ENCODE measurements around the gene AMN. TPM values are rescaled to one million over a fixed set of nuclear protein-coding genes. Genes with fewer than 3 reads are reported as not detected.
A peak's percentile ranks its signal among the peaks of the same experiment; 100 is the strongest.

Gene AMN
- total and polyA plus RNA-seq, 2 donors from 2014 or later, result 58.0 to 121 TPM

DNA sequence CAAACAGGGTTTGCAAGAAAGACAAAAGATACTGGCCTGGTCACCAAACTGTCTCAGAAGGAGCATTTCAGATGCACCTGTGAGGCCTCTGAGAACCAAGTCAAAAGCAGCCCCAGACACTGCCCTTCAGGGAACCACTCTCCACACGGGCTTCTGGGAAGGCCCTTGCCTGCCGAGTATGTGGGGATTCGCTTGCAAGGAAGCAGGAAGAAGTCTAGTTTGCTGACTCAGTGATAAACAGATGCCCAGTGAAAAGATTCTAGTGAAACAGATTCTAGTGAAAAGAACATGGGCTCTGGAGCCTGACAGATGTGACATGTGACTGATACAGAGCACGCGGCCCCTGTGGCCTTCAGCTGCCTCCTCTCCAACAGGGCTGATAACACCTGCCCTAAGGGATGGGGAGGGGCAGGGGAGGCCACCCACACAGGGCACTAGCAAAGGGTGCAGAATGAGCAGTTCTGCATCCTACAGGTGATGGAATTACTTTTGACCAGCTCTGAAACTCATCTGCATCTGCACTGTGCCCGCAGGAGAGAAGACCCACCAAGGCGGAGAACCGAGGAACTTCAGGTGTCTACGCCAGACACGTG, 19.1 kb downstream of the AMN start:
- Histone ChIP-seq H3K9me3 (ENCODE audit: control insufficient read depth in 2 of 3, insufficient read depth in 1 of 3, low read length in 3 of 3) (no peaks in the 10 kb centered on the region), H3K36me3 (ENCODE audit: control insufficient read depth in 2 of 3, insufficient read depth in 3 of 3, low read length in 3 of 3) (peaks cover 0 to 47% (median 30%) of the 10 kb centered on the region in 3 donors), H3K27ac (ENCODE audit: low read depth in 2 of 2, low read length in 2 of 2) (no peak overlapping the region), H3K4me1 (ENCODE audit: control insufficient read depth in 2 of 3, insufficient read depth in 2 of 3, low read depth in 1 of 3, low read length in 3 of 3) (no peaks in the 10 kb centered on the region), H3K9ac (ENCODE audit: low read length in 3 of 3) (no peak overlapping the region), H3K4me3 (ENCODE audit: low read length in 3 of 3) (no peak overlapping the region), H3K27me3 (ENCODE audit: control insufficient read depth, insufficient read depth, low read length) (no peaks in the 10 kb centered on the region)
- TF ChIP-seq, protein P1, sequence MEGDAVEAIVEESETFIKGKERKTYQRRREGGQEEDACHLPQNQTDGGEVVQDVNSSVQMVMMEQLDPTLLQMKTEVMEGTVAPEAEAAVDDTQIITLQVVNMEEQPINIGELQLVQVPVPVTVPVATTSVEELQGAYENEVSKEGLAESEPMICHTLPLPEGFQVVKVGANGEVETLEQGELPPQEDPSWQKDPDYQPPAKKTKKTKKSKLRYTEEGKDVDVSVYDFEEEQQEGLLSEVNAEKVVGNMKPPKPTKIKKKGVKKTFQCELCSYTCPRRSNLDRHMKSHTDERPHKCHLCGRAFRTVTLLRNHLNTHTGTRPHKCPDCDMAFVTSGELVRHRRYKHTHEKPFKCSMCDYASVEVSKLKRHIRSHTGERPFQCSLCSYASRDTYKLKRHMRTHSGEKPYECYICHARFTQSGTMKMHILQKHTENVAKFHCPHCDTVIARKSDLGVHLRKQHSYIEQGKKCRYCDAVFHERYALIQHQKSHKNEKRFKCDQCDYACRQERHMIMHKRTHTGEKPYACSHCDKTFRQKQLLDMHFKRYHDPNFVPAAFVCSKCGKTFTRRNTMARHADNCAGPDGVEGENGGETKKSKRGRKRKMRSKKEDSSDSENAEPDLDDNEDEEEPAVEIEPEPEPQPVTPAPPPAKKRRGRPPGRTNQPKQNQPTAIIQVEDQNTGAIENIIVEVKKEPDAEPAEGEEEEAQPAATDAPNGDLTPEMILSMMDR (IDR thresholded peaks at IDR 0.05; ENCODE audit: borderline replicate concordance, extremely low read depth, insufficient read depth), result no peak
- FAIRE-seq (no peak), DNase-seq (peak in 1 of 5 donors; percentile 33)
- intact Hi-C loops (cut with DNase I), result no loop called here

DNA sequence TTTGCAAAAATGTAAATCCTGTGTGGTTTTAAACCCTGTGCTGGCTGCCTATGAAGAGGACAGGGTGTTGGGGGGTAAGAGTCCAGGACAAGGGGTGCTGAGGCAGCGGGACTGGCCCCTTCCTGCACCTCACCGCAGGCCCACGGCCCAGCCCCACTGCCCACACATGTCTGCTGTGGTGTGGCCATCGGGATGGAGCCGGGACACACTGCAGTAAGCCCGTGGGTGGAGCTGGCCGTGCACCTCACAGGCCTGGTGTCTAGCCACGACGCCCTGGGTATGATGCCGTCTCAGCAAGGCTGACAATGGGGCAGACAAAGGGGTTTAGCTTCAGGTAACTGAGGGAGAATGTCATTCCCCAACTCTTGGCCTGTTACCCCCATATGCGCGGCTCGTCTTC, 19.6 kb downstream of the AMN start:
- no peak overlapping the region for H3K9ac ChIP-seq (ENCODE audit: low read length in 3 of 3)
- TF ChIP-seq, protein P1 (IDR thresholded peaks at IDR 0.05; ENCODE audit: borderline replicate concordance, extremely low read depth, insufficient read depth), result no peak
- H3K9me3 ChIP-seq (ENCODE audit: control insufficient read depth in 2 of 3, insufficient read depth in 1 of 3, low read length in 3 of 3), result no peaks in the 10 kb centered on the region
- intact Hi-C loops (cut with DNase I), result no loop called here
- FAIRE-seq, result no peak
- no peak overlapping the region for H3K4me3 ChIP-seq (ENCODE audit: low read length in 3 of 3)
- H3K27me3 ChIP-seq (ENCODE audit: control insufficient read depth, insufficient read depth, low read length), result no peaks in the 10 kb centered on the region
- peaks cover 0 to 52% (median 31%) of the 10 kb centered on the region in 3 donors for H3K36me3 ChIP-seq (ENCODE audit: control insufficient read depth in 2 of 3, insufficient read depth in 3 of 3, low read length in 3 of 3)
- H3K27ac ChIP-seq (ENCODE audit: low read depth in 2 of 2, low read length in 2 of 2), result no peak overlapping the region
- no peaks in the 10 kb centered on the region for H3K4me1 ChIP-seq (ENCODE audit: control insufficient read depth in 2 of 3, insufficient read depth in 2 of 3, low read depth in 1 of 3, low read length in 3 of 3)
- peak in 1 of 5 donors; percentile 70 for DNase-seq

DNA sequence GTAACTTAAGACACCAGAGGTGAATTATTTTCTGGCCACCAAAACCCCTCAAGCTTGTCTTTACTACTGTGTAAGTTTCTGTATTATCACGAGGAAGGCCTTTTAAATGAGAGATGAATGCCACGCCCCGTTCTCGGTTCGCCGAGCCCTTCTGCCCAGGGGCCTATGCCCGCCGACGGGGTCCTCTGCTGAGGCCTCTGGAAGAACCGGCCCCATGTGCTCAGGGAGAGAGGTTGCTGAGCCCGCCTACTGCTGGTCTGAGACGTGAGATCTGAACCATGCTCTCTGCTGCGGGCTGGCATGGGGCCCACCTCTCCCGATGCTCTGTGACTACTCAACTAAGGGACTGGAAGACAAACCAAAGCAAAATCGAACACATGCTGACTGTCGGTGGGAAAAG, 21.0 kb downstream of the AMN start:
- DNase-seq (peak in 1 of 5 donors; percentile 14), FAIRE-seq (no peak)
- H3K9ac ChIP-seq (ENCODE audit: low read length in 3 of 3), result no peak overlapping the region
- no peak overlapping the region for H3K4me3 ChIP-seq (ENCODE audit: low read length in 3 of 3)
- H3K36me3 ChIP-seq (ENCODE audit: control insufficient read depth in 2 of 3, insufficient read depth in 3 of 3, low read length in 3 of 3), result peaks cover 0 to 46% (median 38%) of the 10 kb centered on the region in 3 donors
- H3K27me3 ChIP-seq (ENCODE audit: control insufficient read depth, insufficient read depth, low read length), result no peaks in the 10 kb centered on the region
- intact Hi-C loops (cut with DNase I), result no loop called here
- TF ChIP-seq, protein P1 (IDR thresholded peaks at IDR 0.05; ENCODE audit: borderline replicate concordance, extremely low read depth, insufficient read depth), result no peak
- H3K9me3 ChIP-seq (ENCODE audit: control insufficient read depth in 2 of 3, insufficient read depth in 1 of 3, low read length in 3 of 3), result no peaks in the 10 kb centered on the region
- no peak overlapping the region for H3K27ac ChIP-seq (ENCODE audit: low read depth in 2 of 2, low read length in 2 of 2)
- H3K4me1 ChIP-seq (ENCODE audit: control insufficient read depth in 2 of 3, insufficient read depth in 2 of 3, low read depth in 1 of 3, low read length in 3 of 3), result no peaks in the 10 kb centered on the region

DNA sequence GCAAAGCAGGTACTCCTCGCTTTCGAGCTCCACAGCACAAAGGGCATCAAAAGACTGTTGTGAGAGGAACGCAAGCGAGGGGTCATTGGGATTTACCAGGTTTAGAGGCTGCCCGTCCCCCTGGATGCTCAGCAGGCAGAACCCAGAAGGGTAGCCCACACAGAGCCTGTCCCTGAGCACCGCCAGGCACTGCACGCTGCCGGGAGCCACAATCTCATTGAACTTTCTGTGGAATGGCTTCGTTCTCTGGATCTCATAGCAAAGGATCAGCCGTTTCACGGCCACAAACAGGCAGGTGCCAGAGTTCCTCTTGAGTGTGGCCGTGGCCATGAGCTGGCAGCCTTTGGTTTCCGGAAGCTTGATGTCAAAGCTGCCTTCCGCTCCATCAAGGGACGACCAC, 21.5 kb downstream of the AMN start:
- TF ChIP-seq, protein P1 (IDR thresholded peaks at IDR 0.05; ENCODE audit: borderline replicate concordance, extremely low read depth, insufficient read depth), result no peak
- Histone ChIP-seq H3K27me3 (ENCODE audit: control insufficient read depth, insufficient read depth, low read length) (no peaks in the 10 kb centered on the region), H3K4me3 (ENCODE audit: low read length in 3 of 3) (no peak overlapping the region), H3K9me3 (ENCODE audit: control insufficient read depth in 2 of 3, insufficient read depth in 1 of 3, low read length in 3 of 3) (no peaks in the 10 kb centered on the region), H3K27ac (ENCODE audit: low read depth in 2 of 2, low read length in 2 of 2) (no peak overlapping the region), H3K4me1 (ENCODE audit: control insufficient read depth in 2 of 3, insufficient read depth in 2 of 3, low read depth in 1 of 3, low read length in 3 of 3) (no peaks in the 10 kb centered on the region), H3K36me3 (ENCODE audit: control insufficient read depth in 2 of 3, insufficient read depth in 3 of 3, low read length in 3 of 3) (peaks cover 0 to 49% (median 41%) of the 10 kb centered on the region in 3 donors), H3K9ac (ENCODE audit: low read length in 3 of 3) (no peak overlapping the region)
- intact Hi-C loops (cut with DNase I), result no loop called here
- DNase-seq (peak in 1 of 5 donors; percentile 53), FAIRE-seq (no peak)

Measured in kidney (tissue), 14 donors.